GM12891 (cell line): ENCODE data around the gene S1PR5.

Experiments used
- PAX5 ChIP-seq: IDR thresholded peaks from 2 replicates; pipeline ENCODE4 v1.6.1; 2011; ENCODE audit warnings: low read length, moderate library complexity, mild to moderate bottlenecking; ENCODE audit not compliant: insufficient read depth, severe bottlenecking
- POLR2A ChIP-seq: IDR thresholded peaks from 2 replicates; pipeline ENCODE4 v1.6.1; 2011; ENCODE audit warnings: low read depth, low read length, control low read depth
- POLR2AphosphoS5 ChIP-seq: IDR thresholded peaks from 2 replicates; pipeline ENCODE4 v1.6.1; 2011; ENCODE audit warnings: low read depth, low read length, control low read depth
- TAF1 ChIP-seq: IDR thresholded peaks from 2 replicates; pipeline ENCODE4 v1.6.1; 2011; ENCODE audit warnings: low read depth, low read length, control low read depth

- TF ChIP-seq POLR2A = no peak
- TF ChIP-seq POLR2AphosphoS5 = no peak
- no peak for TF ChIP-seq PAX5
- no peak for TF ChIP-seq TAF1
These were observed 36.7 kb upstream of the S1PR5 start for GRCh38 chr19:10553943-10554381.
